Colonic mucosa (tissue), 4 donors: Measurements from ENCODE around the gene GATA2. TPM values are rescaled to one million over a fixed set of nuclear protein-coding genes. Genes with fewer than 3 reads are reported as not detected.

ENCODE experiments used
- DNase-seq: peaks from one replicate; pipeline ENCODE4 v3.0.0-alpha.2; 2020
- H3K27ac ChIP-seq: fragments of 200-600 bp; one replicate; pipeline ENCODE4 v1.8.0; 2021
- H3K27me3 ChIP-seq: fragments of 200-600 bp; one replicate; pipeline ENCODE4 v1.8.0; 2021
- H3K36me3 ChIP-seq: fragments of 200-600 bp; one replicate; pipeline ENCODE4 v1.8.0; 2021
- H3K4me1 ChIP-seq: fragments of 200-600 bp; one replicate; pipeline ENCODE4 v1.8.0; 2021; ENCODE audit warnings: mild to moderate bottlenecking
- H3K4me3 ChIP-seq: fragments of 200-600 bp; one replicate; pipeline ENCODE4 v1.8.0; 2021
- H3K9ac ChIP-seq, 2 donors: one replicate each; pipeline ENCODE4 v1.7.0; 2013; ENCODE audit warnings: control low read depth in 2 of 2, low read depth in 2 of 2, low read length in 2 of 2
- H3K9me3 ChIP-seq: fragments of 200-600 bp; one replicate; pipeline ENCODE4 v1.8.0; 2021
- intact Hi-C: fragments of 100-400 bp; cut with DNase I; formaldehyde crosslinking; loops from one replicate; pipeline ENCODE4 v1.14.1; 2022
- total RNA-seq, 2 donors: library from RNA; stranded (reverse); fragmentation: NEBNext Ultra II Directional in 1 of 2; extraction: Animal tissue kit (Norgen Biotek cat#: 25700) in 1 of 2; gene quantifications; one replicate each; pipeline ENCODE4 v1.2.1, GENCODE V29; 2021
- TF ChIP-seq, protein P1 (sequence below): fragments of 200-600 bp; IDR thresholded peaks from one replicate; pipeline ENCODE4 v1.8.0; 2022; ENCODE audit warnings: antibody characterized with exemption, mild to moderate bottlenecking
- donor health status: healthy.
- donor health status: DM: no; HTN: no; CAD: no.
- donor health status: DM: no; HTN: no; CAD: no.

GATA2 gene
- total RNA-seq, 2 donors from 2014 or later, result 5.8 to 8.1 TPM

DNA sequence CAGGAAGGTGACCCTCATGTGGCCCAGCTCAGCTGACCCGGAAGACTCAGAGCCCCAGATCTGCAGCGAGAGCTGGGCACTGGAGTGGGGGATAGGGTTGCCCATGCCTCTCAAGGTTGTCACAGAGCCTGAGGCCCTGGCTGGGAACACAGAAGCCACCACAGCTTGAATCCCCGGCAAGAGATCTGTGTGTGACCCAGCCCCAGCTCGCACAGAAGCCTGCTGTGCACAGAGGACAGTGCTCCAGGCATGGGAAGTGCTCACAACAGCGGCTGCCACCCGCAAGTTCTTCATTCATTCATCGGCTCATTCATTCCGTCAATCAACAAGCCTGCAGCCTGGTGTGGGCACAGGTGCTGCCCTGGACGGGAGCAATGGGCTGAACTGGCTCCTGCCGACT lies 62.7 kb downstream of the GATA2 start:
- TF ChIP-seq, protein P1, sequence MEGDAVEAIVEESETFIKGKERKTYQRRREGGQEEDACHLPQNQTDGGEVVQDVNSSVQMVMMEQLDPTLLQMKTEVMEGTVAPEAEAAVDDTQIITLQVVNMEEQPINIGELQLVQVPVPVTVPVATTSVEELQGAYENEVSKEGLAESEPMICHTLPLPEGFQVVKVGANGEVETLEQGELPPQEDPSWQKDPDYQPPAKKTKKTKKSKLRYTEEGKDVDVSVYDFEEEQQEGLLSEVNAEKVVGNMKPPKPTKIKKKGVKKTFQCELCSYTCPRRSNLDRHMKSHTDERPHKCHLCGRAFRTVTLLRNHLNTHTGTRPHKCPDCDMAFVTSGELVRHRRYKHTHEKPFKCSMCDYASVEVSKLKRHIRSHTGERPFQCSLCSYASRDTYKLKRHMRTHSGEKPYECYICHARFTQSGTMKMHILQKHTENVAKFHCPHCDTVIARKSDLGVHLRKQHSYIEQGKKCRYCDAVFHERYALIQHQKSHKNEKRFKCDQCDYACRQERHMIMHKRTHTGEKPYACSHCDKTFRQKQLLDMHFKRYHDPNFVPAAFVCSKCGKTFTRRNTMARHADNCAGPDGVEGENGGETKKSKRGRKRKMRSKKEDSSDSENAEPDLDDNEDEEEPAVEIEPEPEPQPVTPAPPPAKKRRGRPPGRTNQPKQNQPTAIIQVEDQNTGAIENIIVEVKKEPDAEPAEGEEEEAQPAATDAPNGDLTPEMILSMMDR, result no peak
- intact Hi-C loops, result no loop called here
- Histone ChIP-seq H3K9me3 (no peaks in the 10 kb centered on the region), H3K27ac (no peak overlapping the region), H3K9ac (no peak overlapping the region), H3K36me3 (no peaks in the 10 kb centered on the region), H3K4me3 (no peak overlapping the region), H3K27me3 (peaks cover 20% of the 10 kb centered on the region), H3K4me1 (peaks cover 3% of the 10 kb centered on the region)
- no peak for DNase-seq

DNA sequence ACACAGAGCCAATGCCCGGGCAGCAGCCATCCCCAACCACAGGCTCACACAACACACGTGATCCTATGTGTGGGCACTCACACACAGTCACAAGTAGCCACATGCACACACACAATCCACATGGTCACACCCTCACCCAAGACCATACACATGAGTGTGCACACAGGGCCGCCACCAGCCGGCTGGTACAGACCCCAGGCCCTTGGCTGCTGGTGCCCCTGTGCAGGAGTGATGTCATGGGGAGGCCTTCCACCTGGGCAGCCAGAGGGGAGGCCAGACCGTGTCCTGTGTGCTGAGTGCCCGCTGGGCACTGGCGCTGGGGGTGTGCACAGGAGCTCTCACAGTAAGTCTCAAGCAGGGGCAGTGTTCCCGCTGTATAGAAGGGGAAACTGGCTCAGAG lies 63.2 kb downstream of the GATA2 start:
- intact Hi-C loops, result loop anchor here (5.0 kb wide), 2 partner anchors 153 to 178 kb away; no protein-coding TSS in a partner anchor

More for the DNA sequence above, 63.2 kb downstream of the GATA2 start:
- H3K27me3 ChIP-seq, result peaks cover 20% of the 10 kb centered on the region
- TF ChIP-seq, protein P1, result no peak
- no peaks in the 10 kb centered on the region for H3K36me3 ChIP-seq
- no peak overlapping the region for H3K4me3 ChIP-seq
- H3K4me1 ChIP-seq, result peaks cover 3% of the 10 kb centered on the region
- H3K9me3 ChIP-seq, result no peaks in the 10 kb centered on the region
- H3K27ac ChIP-seq, result no peak overlapping the region
- DNase-seq, result no peak
- no peak overlapping the region for H3K9ac ChIP-seq

Other genes starting within 250 kb of the GATA2 start
- not detected for gene DNAJB8, start 26.3 kb downstream of the GATA2 start, total RNA-seq
- gene RPN1, start 157.6 kb upstream of the GATA2 start, total RNA-seq, result 100 to 1,000 TPM; 188 to 314 TPM
- gene RAB7A, start 233.0 kb upstream of the GATA2 start, total RNA-seq, result 100 to 1,000 TPM; 221 to 272 TPM